H9 (cell line): ENCODE measurements around the gene UBA5. TPM values are rescaled to one million over a fixed set of nuclear protein-coding genes. Genes with fewer than 3 reads are reported as not detected.

Experiments used
- DNase-seq: peaks from one replicate; pipeline ENCODE4 v3.0.0-alpha.2; 2017
- H2AFZ ChIP-seq: one replicate; pipeline ENCODE4 v1.6.1; 2013; ENCODE audit warnings: mild to moderate bottlenecking, low read length, control low read depth, moderate library complexity
- H2AK5ac ChIP-seq: 2 replicates; pipeline ENCODE4 v1.6.1; 2013; ENCODE audit warnings: low read length, control low read depth, mixed read lengths; ENCODE audit not compliant: insufficient read length
- H2BK120ac ChIP-seq: one replicate; pipeline ENCODE4 v1.6.1; 2013; ENCODE audit warnings: low read depth, mild to moderate bottlenecking, low read length, control low read depth, inconsistent platforms; ENCODE audit not compliant: poor library complexity, severe bottlenecking
- H2BK12ac ChIP-seq: 2 replicates; pipeline ENCODE4 v1.6.1; 2013; ENCODE audit warnings: low read length, control low read depth, mixed read lengths, low read depth; ENCODE audit not compliant: insufficient read length
- H2BK15ac ChIP-seq: 2 replicates; pipeline ENCODE4 v1.6.1; 2013; ENCODE audit warnings: low read depth, low read length, control low read depth
- H2BK20ac ChIP-seq: one replicate; pipeline ENCODE4 v1.6.1; 2013; ENCODE audit warnings: low read depth, mild to moderate bottlenecking, low read length, control low read depth, inconsistent platforms; ENCODE audit not compliant: poor library complexity, severe bottlenecking
- H2BK5ac ChIP-seq: 2 replicates; pipeline ENCODE4 v1.6.1; 2013; ENCODE audit warnings: low read length, control low read depth, mixed read lengths; ENCODE audit not compliant: insufficient read length
- H3K14ac ChIP-seq: 2 replicates; pipeline ENCODE4 v1.6.1; 2013; ENCODE audit warnings: low read length, control low read depth; ENCODE audit not compliant: insufficient read depth
- H3K18ac ChIP-seq: 2 replicates; pipeline ENCODE4 v1.6.1; 2013; ENCODE audit warnings: low read depth, mild to moderate bottlenecking, mixed read lengths, low read length, control low read depth; ENCODE audit not compliant: insufficient read length
- H3K23ac ChIP-seq: 2 replicates; pipeline ENCODE4 v1.6.1; 2013; ENCODE audit warnings: low read length, control low read depth, mixed read lengths, low read depth; ENCODE audit not compliant: insufficient read length
- H3K23me2 ChIP-seq: 2 replicates; pipeline ENCODE4 v1.6.1; 2013; ENCODE audit warnings: low read depth, mild to moderate bottlenecking, mixed read lengths, low read length, control low read depth; ENCODE audit not compliant: insufficient read length, poor library complexity, severe bottlenecking
- H3K27ac ChIP-seq: 2 replicates; pipeline ENCODE4 v1.5.1; 2013; ENCODE audit warnings: low read length, control low read depth, mixed read lengths, low read depth; ENCODE audit not compliant: insufficient read length
- H3K27me3 ChIP-seq: 2 replicates; pipeline ENCODE4 v1.6.1; 2013; ENCODE audit warnings: low read length, control low read depth, inconsistent platforms; ENCODE audit not compliant: insufficient read depth
- H3K4ac ChIP-seq: 2 replicates; pipeline ENCODE4 v1.6.1; 2013; ENCODE audit warnings: low read depth, mild to moderate bottlenecking, control low read depth, inconsistent platforms, low read length, moderate library complexity
- H3K4me1 ChIP-seq: 2 replicates; pipeline ENCODE4 v1.6.1; 2013; ENCODE audit warnings: low read length, control low read depth, inconsistent platforms; ENCODE audit not compliant: insufficient read depth
- H3K4me2 ChIP-seq: 2 replicates; pipeline ENCODE4 v1.6.1; 2013; ENCODE audit warnings: low read length, control low read depth, mixed read lengths; ENCODE audit not compliant: insufficient read length, insufficient read depth
- H3K56ac ChIP-seq: 2 replicates; pipeline ENCODE4 v1.6.1; 2013; ENCODE audit warnings: low read depth, mild to moderate bottlenecking, mixed read lengths, low read length, control low read depth; ENCODE audit not compliant: insufficient read length
- H3K79me1 ChIP-seq: 2 replicates; pipeline ENCODE4 v1.6.1; 2013; ENCODE audit warnings: low read depth, mild to moderate bottlenecking, moderate library complexity, low read length, control low read depth, inconsistent platforms; ENCODE audit not compliant: insufficient read depth, poor library complexity, severe bottlenecking
- H3K79me2 ChIP-seq: 2 replicates; pipeline ENCODE4 v1.6.1; 2013; ENCODE audit warnings: low read length, control low read depth, inconsistent platforms; ENCODE audit not compliant: insufficient read depth
- H3K9ac ChIP-seq: 2 replicates; pipeline ENCODE4 v1.6.1; 2013; ENCODE audit warnings: low read length, control low read depth, mixed read lengths; ENCODE audit not compliant: insufficient read length; ENCODE audit errors: extremely low read depth
- H3K9me3 ChIP-seq: one replicate; pipeline ENCODE4 v1.6.1; 2013; ENCODE audit warnings: low read depth, low read length, inconsistent platforms; ENCODE audit not compliant: control insufficient read depth
- H3T11ph ChIP-seq: one replicate; pipeline ENCODE4 v1.6.1; 2013; ENCODE audit warnings: mild to moderate bottlenecking, low read length, control low read depth, inconsistent platforms
- H4K20me1 ChIP-seq: one replicate; pipeline ENCODE4 v1.6.1; 2013; ENCODE audit not compliant: control insufficient read depth, insufficient read length, insufficient read depth
- H4K5ac ChIP-seq: 2 replicates; pipeline ENCODE4 v1.6.1; 2013; ENCODE audit warnings: low read depth, mild to moderate bottlenecking, mixed read lengths, low read length, control low read depth; ENCODE audit not compliant: insufficient read length
- H4K8ac ChIP-seq: replicated peaks from 2 replicates; pipeline ENCODE4 v1.6.1; 2013; ENCODE audit warnings: low read length, control low read depth, mixed read lengths, low read depth; ENCODE audit not compliant: insufficient read length
- H4K91ac ChIP-seq: 2 replicates; pipeline ENCODE4 v1.6.1; 2013; ENCODE audit warnings: low read depth, mild to moderate bottlenecking, moderate library complexity, mixed read lengths, low read length, control low read depth; ENCODE audit not compliant: insufficient read length
- H3K27ac Mint-ChIP-seq, 3 experiments: 2 replicates in 2 of 3; 3 replicates in 1 of 3; pipeline ENCODE4 v1.8.0; 2020 to 2021; ENCODE audit warnings: mixed read lengths in 3 of 3, mild to moderate bottlenecking in 1 of 3, moderate library complexity in 1 of 3
- H3K27me3 Mint-ChIP-seq: 2 replicates; pipeline ENCODE4 v1.8.0; 2021; ENCODE audit warnings: low read depth, mild to moderate bottlenecking, moderate library complexity, mixed read lengths
- H3K36me3 Mint-ChIP-seq, 3 experiments: 2 replicates in 2 of 3; 3 replicates in 1 of 3; pipeline ENCODE4 v1.8.0; 2020 to 2021; ENCODE audit warnings: low read depth in 3 of 3, mixed read lengths in 3 of 3; ENCODE audit not compliant: insufficient read depth in 1 of 3
- H3K4me1 Mint-ChIP-seq, 2 experiments: 2 replicates each; pipeline ENCODE4 v1.8.0; 2020; ENCODE audit warnings: mixed read lengths in 2 of 2
- H3K4me3 Mint-ChIP-seq, 2 experiments: 2 replicates in 1 of 2; 3 replicates in 1 of 2; pipeline ENCODE4 v1.8.0; 2020 to 2021; ENCODE audit warnings: mild to moderate bottlenecking in 2 of 2, mixed read lengths in 2 of 2, moderate library complexity in 1 of 2
- H3K9me3 Mint-ChIP-seq, 2 experiments: 2 replicates in 1 of 2; 3 replicates in 1 of 2; pipeline ENCODE4 v1.8.0; 2020; ENCODE audit warnings: mild to moderate bottlenecking in 2 of 2, mixed read lengths in 2 of 2, moderate library complexity in 1 of 2
- CTCF ChIP-seq: fragments of 200-600 bp; sonication (generic); conservative IDR thresholded peaks from 3 replicates; pipeline ENCODE4 v1.8.0; 2021; ENCODE audit warnings: antibody characterized with exemption, mild to moderate bottlenecking
- WGBS: extraction: QIAGEN DNeasy Blood & Tissue Kit; methylation state at CpG from one replicate; pipeline ENCODE4 v1.1.7; 2013; ENCODE audit warnings: missing lambda C conversion rate, low lambda C conversion rate, mixed read lengths; ENCODE audit not compliant: insufficient read length; ENCODE audit errors: extremely low coverage; 5-methylcytosine and 5-hydroxymethylcytosine counted together
- total RNA-seq: library from RNA; stranded (reverse); gene quantifications from 2 replicates; pipeline ENCODE4 v1.2.1, GENCODE V29; 2021

Gene UBA5
- total RNA-seq, 1 experiment from 2014 or later, result 37.7 TPM

GRCh38 chr3:132659365-132660051 lies 621 bp upstream of the UBA5 start, which contains the start of gene ACAD11:
Gene ACAD11, minus strand, starts transcription at chr3:132659809. Its CDS starts 58 bp downstream, at chr3:132659751.
- no peak within 1 kb of the TSS for H3K56ac ChIP-seq
- no peak within 1 kb of the TSS for H2AK5ac ChIP-seq
- peak within 1 kb of the TSS; percentile 59 for H3K4me2 ChIP-seq
- H3K4me3 Mint-ChIP-seq, result peak within 1 kb of the TSS; percentile 95 to 98
- peak within 1 kb of the TSS; percentile 86 for H3K9ac ChIP-seq
- H3K36me3 Mint-ChIP-seq, result no peaks in the 10 kb centered on the region; a peak in 1 of 7 replicates
- H3K23ac ChIP-seq, result no peak within 1 kb of the TSS
- no peak within 1 kb of the TSS for H2AFZ ChIP-seq
- H3K4ac ChIP-seq, result no peak within 1 kb of the TSS
- H3K4me1 Mint-ChIP-seq, result peaks cover 14 to 19% of the 10 kb centered on the region in 2 experiments
- H3K27ac Mint-ChIP-seq, result peak within 1 kb of the TSS; percentile 92 to 98 (median 98)
- H4K20me1 ChIP-seq, result no peaks in the 10 kb centered on the region
- peak; percentile 69 for TF ChIP-seq CTCF
- no peak within 1 kb of the TSS for H2BK20ac ChIP-seq
- no peak within 1 kb of the TSS for H4K8ac ChIP-seq
- DNase-seq, result peak; percentile 76
- no peaks in the 10 kb centered on the region for H3K79me1 ChIP-seq
- H3K9me3 ChIP-seq, result no peaks in the 10 kb centered on the region
- peak within 1 kb of the TSS; percentile 84 for H3K18ac ChIP-seq
- H2BK15ac ChIP-seq, result no peak within 1 kb of the TSS
- H3K4me1 ChIP-seq, result no peaks in the 10 kb centered on the region
- no peaks in the 10 kb centered on the region for H3K27me3 ChIP-seq
- H2BK120ac ChIP-seq, result no peak within 1 kb of the TSS
- no peak within 1 kb of the TSS for H3T11ph ChIP-seq
- peaks cover 6% of the 10 kb centered on the region; the same call in 1 of the 2 replicates for H3K79me2 ChIP-seq
- no peak within 1 kb of the TSS for H2BK5ac ChIP-seq
- H3K14ac ChIP-seq, result peak within 1 kb of the TSS; percentile 87
- H3K27ac ChIP-seq, result no peak within 1 kb of the TSS
- no peak within 1 kb of the TSS for H4K91ac ChIP-seq
- H4K5ac ChIP-seq, result peak within 1 kb of the TSS; percentile 11
- no peaks in the 10 kb centered on the region for H3K27me3 Mint-ChIP-seq
- WGBS, result no CpG with 5 or more reads among the region's 34 CpGs
- H3K23me2 ChIP-seq, result peaks cover 12% of the 10 kb centered on the region
- H3K9me3 Mint-ChIP-seq, result no peaks in the 10 kb centered on the region
- H2BK12ac ChIP-seq, result no peak within 1 kb of the TSS
